Calu3 (cell line): ENCODE measurements around the gene BEND7. TPM values are rescaled to one million over a fixed set of nuclear protein-coding genes. Genes with fewer than 3 reads are reported as not detected.
A peak's percentile ranks its signal among the peaks of the same experiment; 100 is the strongest.

ENCODE experiments used
- Bru-seq: library from RNA; stranded (reverse); fragments of 400-500 nt; gene quantifications from one replicate; lab custom pipeline; 2021; lab: Mats Ljungman, UMichigan
- BruChase-seq, 2 experiments: library from RNA; stranded (reverse); fragments of 400-500 nt; gene quantifications; one replicate each; lab custom pipeline; 2021; lab: Mats Ljungman, UMichigan
- BruUV-seq: library from RNA; stranded (reverse); fragments of 400-500 nt; replicated peaks from 2 replicates; lab custom pipeline; 2021; lab: Mats Ljungman, UMichigan
- CTCF ChIA-PET: fragments of 300-600 bp; sonication (Branson Sonifier 250); formaldehyde crosslinking; loops from one replicate; lab custom pipeline; 2022; ENCODE audit warnings: antibody characterized with exemption; lab: Charles Lee
- DNase-seq: peaks from one replicate; pipeline ENCODE4 v3.0.0; 2022
- H3K27ac Mint-ChIP-seq: one replicate; pipeline ENCODE4 v1.8.0; 2022; ENCODE audit warnings: mixed read lengths; ENCODE audit not compliant: unreplicated experiment
- H3K27me3 Mint-ChIP-seq: one replicate; pipeline ENCODE4 v1.8.0; 2022; ENCODE audit warnings: mixed read lengths; ENCODE audit not compliant: unreplicated experiment
- H3K36me3 Mint-ChIP-seq: one replicate; pipeline ENCODE4 v1.8.0; 2022; ENCODE audit warnings: mild to moderate bottlenecking, moderate library complexity, mixed read lengths; ENCODE audit not compliant: insufficient read depth, unreplicated experiment
- H3K4me1 Mint-ChIP-seq: one replicate; pipeline ENCODE4 v1.8.0; 2022; ENCODE audit warnings: mild to moderate bottlenecking, low read depth, mixed read lengths; ENCODE audit not compliant: unreplicated experiment
- H3K4me3 Mint-ChIP-seq: one replicate; pipeline ENCODE4 v1.8.0; 2022; ENCODE audit warnings: mild to moderate bottlenecking, low read depth, moderate library complexity, mixed read lengths; ENCODE audit not compliant: unreplicated experiment
- H3K9me3 Mint-ChIP-seq: one replicate; pipeline ENCODE4 v1.8.0; 2022; ENCODE audit warnings: low read depth, mixed read lengths; ENCODE audit not compliant: unreplicated experiment
- CTCF ChIP-seq: fragments of 200-600 bp; IDR thresholded peaks from one replicate; pipeline ENCODE4 v1.8.0; 2022; ENCODE audit warnings: antibody characterized with exemption; ENCODE audit not compliant: unreplicated experiment
- intact Hi-C: fragments of 100-400 bp; cut with micrococcal nuclease; formaldehyde crosslinking; loops from one replicate; pipeline ENCODE4 v1.10.0; 2022; ENCODE audit not compliant: unreplicated experiment
- long read RNA-seq: library from polyadenylated mRNA; stranded (forward); transcript quantifications from one replicate; pipeline ENCODE4 v2.0.0, GENCODE V29; 2022
- total RNA-seq: library from RNA; stranded (reverse); gene quantifications from 2 replicates; pipeline ENCODE4 v1.2.3, GENCODE V29; 2022

Gene BEND7
- total RNA-seq: 7.4 and 8.3 TPM in 2 replicates
- Bru-seq, nascent RNA: percentile 45 among the genes with signal in this experiment
- BruChase-seq, experiment 1, labeled RNA remaining after a 6-hour chase: percentile 45 among the genes with signal in this experiment
- BruChase-seq, experiment 2, labeled RNA remaining after a 2-hour chase: percentile 45 among the genes with signal in this experiment
- long read RNA-seq, partial matches to known transcripts: 1 of 2 reads
- long read RNA-seq, other reads (novel, unspliced or antisense): 1 of 2 reads

GRCh38 chr10:13528875-13529713, at the start of gene BEND7:
BEND7 (minus strand) TSS chr10:13529014; CDS start chr10:13528533, 481 bp downstream.
- BruUV-seq: no TSS peak

GRCh38 chr10:13573960-13574359, 45.1 kb upstream of the BEND7 start:
- Mint-ChIP-seq H3K27me3 (peaks cover 21% of the 10 kb centered on the region), H3K36me3 (no peaks in the 10 kb centered on the region), H3K4me3 (no peak overlapping the region), H3K9me3 (no peaks in the 10 kb centered on the region), H3K4me1 (no peaks in the 10 kb centered on the region), H3K27ac (no peak overlapping the region)
- no peak for DNase-seq
- CTCF ChIA-PET: no interaction called here
- intact Hi-C loops: no loop called here
- no TSS peak for BruUV-seq
- TF ChIP-seq CTCF: no peak

More at GRCh38 chr10:13528875-13529713, at the start of gene BEND7:
- H3K27me3 Mint-ChIP-seq: peaks cover 16% of the 10 kb centered on the region
- CTCF ChIA-PET: no interaction called here
- intact Hi-C loops: no loop called here
- peak within 1 kb of the TSS; percentile 59 for H3K4me3 Mint-ChIP-seq
- peaks cover 21% of the 10 kb centered on the region for H3K4me1 Mint-ChIP-seq
- H3K36me3 Mint-ChIP-seq: peaks cover 15% of the 10 kb centered on the region
- TF ChIP-seq CTCF: no peak
- H3K9me3 Mint-ChIP-seq: no peaks in the 10 kb centered on the region
- H3K27ac Mint-ChIP-seq: peak within 1 kb of the TSS; percentile 14
- DNase-seq: peak; percentile 60

- CTCF ChIA-PET: no interaction called here
- intact Hi-C loops: no loop called here
- Mint-ChIP-seq H3K27ac (no peak overlapping the region), H3K36me3 (no peaks in the 10 kb centered on the region), H3K4me3 (no peak overlapping the region), H3K9me3 (no peaks in the 10 kb centered on the region), H3K27me3 (peaks cover 21% of the 10 kb centered on the region), H3K4me1 (no peaks in the 10 kb centered on the region)
- no peak for TF ChIP-seq CTCF
- no TSS peak for BruUV-seq
- no peak for DNase-seq
Observed at GRCh38 chr10:13571541-13571940, 42.7 kb upstream of the BEND7 start.

- Mint-ChIP-seq H3K9me3 (peaks cover 4% of the 10 kb centered on the region), H3K27ac (no peak overlapping the region), H3K27me3 (peaks cover 25% of the 10 kb centered on the region), H3K36me3 (no peaks in the 10 kb centered on the region), H3K4me3 (no peak overlapping the region), H3K4me1 (no peaks in the 10 kb centered on the region)
- DNase-seq: no peak
- TF ChIP-seq CTCF: no peak
- BruUV-seq: no TSS peak
- intact Hi-C loops: no loop called here
- CTCF ChIA-PET: interaction anchor here (0.6 kb wide), 1 partner anchor 1015 kb away, joined by 3 read pairs; no protein-coding TSS in a partner anchor
Observed at GRCh38 chr10:13567030-13567429, 38.2 kb upstream of the BEND7 start.
